Panc1 (cell line): ENCODE data around the gene ENTPD1. TPM values are rescaled to one million over a fixed set of nuclear protein-coding genes. Genes with fewer than 3 reads are reported as not detected.
A peak's percentile ranks its signal among the peaks of the same experiment; 100 is the strongest.
"Not testable (repeated sequence)": the region's sequence is repeated elsewhere in the genome, so short reads cannot be mapped to it uniquely, and the experiment has no call there.

Source experiments
- ATAC-seq: fragments of 200-7000 bp; cut with Tn5 transposase; 2 replicates; pipeline ENCODE4 v1.9.1; 2020; ENCODE audit warnings: mild to moderate bottlenecking, moderate library complexity
- BruUV-seq: library from RNA; stranded (reverse); fragments of 400-500 nt; replicated peaks from 2 replicates; lab custom pipeline; 2021; lab: Mats Ljungman, UMichigan
- CTCF ChIA-PET: fragments of 300-600 bp; sonication (Branson Sonifier 250); formaldehyde crosslinking; loops from one replicate; lab custom pipeline; 2022; ENCODE audit warnings: antibody characterized with exemption; lab: Charles Lee
- POLR2A ChIA-PET: fragments of 300-600 bp; sonication (Branson Sonifier 250); formaldehyde crosslinking; loops from one replicate; lab custom pipeline; 2022; ENCODE audit warnings: antibody characterized with exemption; lab: Charles Lee
- DNase-seq: peaks from one replicate; pipeline ENCODE4 v3.0.0-alpha.2; 2010; ENCODE audit warnings: low read depth, low spot score
- H3K27ac ChIP-seq: 2 replicates; pipeline ENCODE4 v1.5.1; 2011; ENCODE audit warnings: mild to moderate bottlenecking, low read length, inconsistent platforms
- H3K27me3 ChIP-seq: fragments of 200-500 bp; sonication (Bioruptor generic); 2 replicates; pipeline ENCODE4 v1.6.0; 2014; ENCODE audit warnings: low read length, inconsistent platforms; ENCODE audit not compliant: control insufficient read depth, insufficient read depth
- H3K36me3 ChIP-seq: fragments of 200-500 bp; sonication (Bioruptor generic); 2 replicates; pipeline ENCODE4 v1.5.1; 2014; ENCODE audit warnings: inconsistent platforms, mild to moderate bottlenecking, low read length, moderate library complexity; ENCODE audit not compliant: control insufficient read depth, insufficient read depth
- H3K4me1 ChIP-seq: 2 replicates; pipeline ENCODE4 v1.5.1; 2011; ENCODE audit warnings: inconsistent platforms, mild to moderate bottlenecking, low read length, moderate library complexity; ENCODE audit not compliant: control insufficient read depth, insufficient read depth
- H3K4me3 ChIP-seq, 2 experiments: 2 replicates each; pipeline ENCODE4 v1.5.1; 2011 to 2012; ENCODE audit warnings: low read depth in 2 of 2, low read length in 2 of 2, mild to moderate bottlenecking in 2 of 2, inconsistent platforms in 1 of 2, moderate library complexity in 1 of 2
- H3K9me3 ChIP-seq: fragments of 200-500 bp; sonication (Bioruptor generic); 2 replicates; pipeline ENCODE4 v1.5.1; 2014; ENCODE audit warnings: low read depth, mild to moderate bottlenecking, inconsistent platforms, low read length, moderate library complexity; ENCODE audit not compliant: control insufficient read depth, insufficient read depth
- CTCF ChIP-seq: fragments of 450-650 bp; IDR thresholded peaks from 2 replicates; pipeline ENCODE4 v1.5.1; 2017; ENCODE audit warnings: mild to moderate bottlenecking
- POLR2AphosphoS5 ChIP-seq: IDR thresholded peaks from 2 replicates; pipeline ENCODE4 v1.6.1; 2012; ENCODE audit warnings: mild to moderate bottlenecking, low read depth, low read length, moderate library complexity
- REST ChIP-seq, 2 experiments: IDR thresholded peaks; 2 replicates each; pipeline ENCODE4 v1.6.1; 2011 to 2012; ENCODE audit warnings: low read depth in 2 of 2, control low read depth in 1 of 2, low read length in 1 of 2, mild to moderate bottlenecking in 1 of 2, moderate library complexity in 1 of 2; ENCODE audit not compliant: insufficient read depth in 1 of 2
- SIN3A ChIP-seq: IDR thresholded peaks from 2 replicates; pipeline ENCODE4 v1.6.1; 2012; ENCODE audit warnings: low read depth, mild to moderate bottlenecking, low read length, moderate library complexity, borderline replicate concordance; ENCODE audit not compliant: insufficient read depth
- TCF7L2 ChIP-seq: IDR thresholded peaks from 2 replicates; pipeline ENCODE4 v1.6.1; 2011; ENCODE audit warnings: mild to moderate bottlenecking, low read depth, low read length, inconsistent platforms
- in situ Hi-C: cut with HindIII; loops from 2 replicates; pipeline ENCODE4 v1.10.0; 2016; ENCODE audit warnings: low sequenced_read_pairs, low pct_unique_long_range_greater_than_20kb
- intact Hi-C: fragments of 100-400 bp; cut with micrococcal nuclease; formaldehyde crosslinking; loops from one replicate; pipeline ENCODE4 v1.10.0; 2022; ENCODE audit not compliant: unreplicated experiment
- total RNA-seq: library from RNA; stranded (reverse); gene quantifications from one replicate; pipeline ENCODE4 v1.2.1, GENCODE V29; 2021; ENCODE audit not compliant: unreplicated experiment

Gene ENTPD1
- total RNA-seq, 1 experiment from 2014 or later: 0.31 TPM

- in situ Hi-C loops, H3K27me3 ChIP-seq, DNase-seq, H3K27ac ChIP-seq, H3K9me3 ChIP-seq, BruUV-seq, POLR2A ChIA-PET, intact Hi-C loops, H3K4me3 ChIP-seq, ATAC-seq, H3K4me1 ChIP-seq: not testable (repeated sequence)
- CTCF ChIA-PET: interaction anchor here (0.5 to 0.6 kb wide), 3 partner anchors 60 to 441 kb away, joined by 3 read pairs; no protein-coding TSS in a partner anchor
- H3K36me3 ChIP-seq: peaks cover 17% of the 10 kb centered on the region
Measured at GRCh38 chr10:95905897-95906580, 150.1 kb downstream of the ENTPD1 start.

GRCh38 chr10:95906677-95907455 lies 150.9 kb downstream of the ENTPD1 start:
- ChIA-PET CTCF (interaction anchor here (0.5 to 1.5 kb wide), 5 partner anchors 59 to 440 kb away, joined by 3 to 6 read pairs (median 3); partner anchors contain the start of gene TCTN3), POLR2A (no interaction called here)
- peak overlapping the region; percentile 88 to 89 for H3K4me3 ChIP-seq

More at GRCh38 chr10:95906677-95907455, 150.9 kb downstream of the ENTPD1 start:
- intact Hi-C loops: no loop called here
- ATAC-seq (peak; percentile 67), DNase-seq (peak; percentile 28)
- H3K4me1 ChIP-seq: 0 out of 2 replicates have a peak, but pooled peaks cover 7% of the 10 kb centered on the region
- in situ Hi-C loops: no loop called here
- peaks cover 12% of the 10 kb centered on the region for H3K36me3 ChIP-seq
- peak overlapping the region; percentile 95 for H3K27ac ChIP-seq
- BruUV-seq: TSS peak; percentile 54
- TF ChIP-seq TCF7L2 (0 out of 2 replicates have a peak, but pooled peaks have one; percentile 50), REST (IDR thresholded peaks at IDR 0.05; ENCODE audit: insufficient read depth in 1 of 2, low read depth in 2 of 2, low read length in 1 of 2) (no peak), SIN3A (no peak), CTCF (peak; percentile 62; the same call in 1 of the 2 replicates), POLR2AphosphoS5 (no peak)
- H3K9me3 ChIP-seq: no peaks in the 10 kb centered on the region
- H3K27me3 ChIP-seq: peaks cover 10% of the 10 kb centered on the region
